Breast epithelium (tissue), 4 donors: ENCODE measurements around the gene MCTS1. TPM values are rescaled to one million over a fixed set of nuclear protein-coding genes. Genes with fewer than 3 reads are reported as not detected.
"Not testable (repeated sequence)": the region's sequence is repeated elsewhere in the genome, so short reads cannot be mapped to it uniquely, and the experiment has no call there.

Experiments
- DNase-seq, 2 donors: peaks; one replicate each; pipeline ENCODE4 v3.0.0-alpha.2; 2019; ENCODE audit warnings: low spot score in 2 of 2
- H3K27ac ChIP-seq, 2 donors: fragments of 200-600 bp; sonication (generic) in 1 of 2; one replicate each; pipeline ENCODE4 v1.5.1; 2016 to 2019; ENCODE audit warnings: mild to moderate bottlenecking in 1 of 2
- H3K27me3 ChIP-seq, 2 donors: fragments of 200-600 bp; sonication (generic) in 1 of 2; one replicate each; pipeline versions ENCODE4 v1.5.1 to v1.6.0; 2017 to 2019; ENCODE audit warnings: control low read depth in 1 of 2, mild to moderate bottlenecking in 1 of 2
- H3K36me3 ChIP-seq: fragments of 200-600 bp; one replicate; pipeline ENCODE4 v1.5.1; 2019
- H3K4me1 ChIP-seq, 2 donors: fragments of 200-600 bp; sonication (generic); one replicate each; pipeline ENCODE4 v1.5.1; 2016 to 2019; ENCODE audit warnings: control low read depth in 1 of 2
- H3K4me3 ChIP-seq, 3 donors: fragments of 200-600 bp; sonication (generic); 1 replicate in 2 of 3; 2 replicates in 1 of 3; pipeline ENCODE4 v1.5.1; 2016 to 2019; ENCODE audit warnings: mild to moderate bottlenecking in 3 of 3, moderate library complexity in 2 of 3
- H3K9me3 ChIP-seq, 2 donors: fragments of 200-600 bp; sonication (generic) in 1 of 2; one replicate each; pipeline ENCODE4 v1.5.1; 2016 to 2019; ENCODE audit warnings: control low read depth in 1 of 2
- CTCF ChIP-seq, 3 donors: fragments of 450-650 bp; IDR thresholded peaks; one replicate each; pipeline ENCODE4 v1.5.1; 2016 to 2017; ENCODE audit warnings: antibody characterized with exemption in 3 of 3, mild to moderate bottlenecking in 3 of 3, moderate library complexity in 3 of 3
- POLR2A ChIP-seq: fragments of 450-650 bp; IDR thresholded peaks from one replicate; pipeline ENCODE4 v1.6.1; 2016; ENCODE audit warnings: antibody characterized with exemption, mild to moderate bottlenecking, moderate library complexity
- POLR2AphosphoS5 ChIP-seq, 3 donors: sonication (generic); formaldehyde crosslinking; IDR thresholded peaks; one replicate each; pipeline ENCODE4 v1.6.1; 2017; ENCODE audit warnings: antibody characterized with exemption in 3 of 3
- intact Hi-C: fragments of 100-400 bp; cut with DNase I; formaldehyde crosslinking; loops from one replicate; pipeline ENCODE4 v1.15.1; 2023; ENCODE audit warnings: low total_unique reads
- total RNA-seq, 3 donors: library from RNA; depleted of rRNA; stranded (reverse); fragments of >200 nt; gene quantifications; one replicate each; pipeline ENCODE4 v1.1.0, GENCODE V29; 2016

Gene MCTS1
- total RNA-seq, 3 donors from 2014 or later, result 18.9 to 31.0 (median 30.8) TPM

- Histone ChIP-seq H3K9me3 (no peaks in the 10 kb centered on the region), H3K27me3 (no peaks in the 10 kb centered on the region), H3K4me1 (no peaks in the 10 kb centered on the region), H3K27ac (peak within 1 kb of the TSS; percentile 83 to 86), H3K4me3 (peak within 1 kb of the TSS; percentile 57 to 65 (median 61)), H3K36me3 (no peaks in the 10 kb centered on the region)
- DNase-seq, result peak; percentile 81 to 88
- intact Hi-C loops, result no loop called here
- peak in 2 of 3 donors; percentile 3 to 66 for TF ChIP-seq POLR2AphosphoS5 (IDR thresholded peaks at IDR 0.05)
- TF ChIP-seq CTCF (IDR thresholded peaks at IDR 0.05), result no peak
- no peak for TF ChIP-seq POLR2A
These were observed 26.0 kb downstream of the MCTS1 start, which contains the start of gene C1GALT1C1 for GRCh38 chrX:120629667-120630537. C1GALT1C1 (minus strand) TSS chrX:120630054; CDS start chrX:120627166, 2,888 bp downstream.

GRCh38 chrX:120638619-120639018, 34.7 kb downstream of the MCTS1 start:
- intact Hi-C loops, result no loop called here

GRCh38 chrX:120642871-120643270, 39.0 kb downstream of the MCTS1 start:
- Histone ChIP-seq H3K27me3 (peaks cover 0 to 6% of the 10 kb centered on the region in 2 donors), H3K9me3 (no peaks in the 10 kb centered on the region), H3K36me3 (no peaks in the 10 kb centered on the region), H3K27ac (no peak overlapping the region), H3K4me1 (no peaks in the 10 kb centered on the region), H3K4me3 (no peak overlapping the region)
- TF ChIP-seq POLR2A, result no peak
- TF ChIP-seq POLR2AphosphoS5 (IDR thresholded peaks at IDR 0.05), result no peak
- TF ChIP-seq CTCF (IDR thresholded peaks at IDR 0.05), result no peak
- intact Hi-C loops, result no loop called here
- DNase-seq, result no peak

More at GRCh38 chrX:120638619-120639018, 34.7 kb downstream of the MCTS1 start:
- Histone ChIP-seq H3K4me3 (no peak overlapping the region), H3K9me3 (no peaks in the 10 kb centered on the region), H3K4me1 (no peaks in the 10 kb centered on the region), H3K27me3 (no peaks in the 10 kb centered on the region), H3K27ac (no peak overlapping the region), H3K36me3 (no peaks in the 10 kb centered on the region)
- TF ChIP-seq POLR2A (no peak), POLR2AphosphoS5 (IDR thresholded peaks at IDR 0.05) (no peak), CTCF (IDR thresholded peaks at IDR 0.05) (no peak)
- DNase-seq, result no peak

- Histone ChIP-seq H3K27me3 (peaks cover 0 to 6% of the 10 kb centered on the region in 2 donors), H3K4me3 (no peak overlapping the region), H3K27ac (no peak overlapping the region), H3K36me3 (no peaks in the 10 kb centered on the region), H3K4me1 (no peaks in the 10 kb centered on the region), H3K9me3 (peaks cover 0 to 4% of the 10 kb centered on the region in 2 donors)
- DNase-seq, result no peak
- intact Hi-C loops, result no loop called here
- TF ChIP-seq POLR2AphosphoS5 (IDR thresholded peaks at IDR 0.05) (no peak), CTCF (IDR thresholded peaks at IDR 0.05) (no peak), POLR2A (no peak)
These were observed 43.2 kb downstream of the MCTS1 start for GRCh38 chrX:120647127-120647526.

- DNase-seq, intact Hi-C loops, H3K9me3 ChIP-seq, H3K36me3 ChIP-seq, H3K27ac ChIP-seq, H3K4me1 ChIP-seq, H3K4me3 ChIP-seq: not testable (repeated sequence)
- peaks cover 0 to 10% of the 10 kb centered on the region in 2 donors for H3K27me3 ChIP-seq
These were observed 48.4 kb downstream of the MCTS1 start for GRCh38 chrX:120652256-120652655.
